ENCODE results near the gene MON2.

Gene MON2

DNA sequence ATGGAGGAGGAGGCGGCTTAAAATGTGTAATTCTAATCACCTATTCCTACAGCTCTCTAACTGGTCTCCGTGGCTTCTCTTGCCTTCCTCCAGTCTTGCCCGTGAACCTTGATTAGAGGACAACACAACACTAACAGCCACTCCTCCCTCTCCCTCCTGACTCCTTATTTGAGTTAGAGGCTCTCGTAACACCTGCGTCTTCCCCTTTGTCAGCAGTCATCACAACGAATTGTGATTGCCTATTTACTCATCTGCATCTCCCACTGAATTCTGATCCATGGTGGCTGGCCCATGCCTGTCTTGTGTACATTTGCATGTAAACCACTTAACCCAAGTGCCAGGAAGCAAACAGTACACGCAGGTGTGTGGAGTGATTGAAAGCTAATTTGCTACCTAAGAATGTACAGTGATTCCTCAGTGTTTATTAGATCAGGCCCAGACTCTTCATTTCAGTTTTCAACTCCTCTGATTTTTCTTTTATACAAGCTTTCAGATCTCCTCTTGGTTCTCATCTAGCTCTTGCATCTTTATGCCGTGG, 154.5 kb downstream of the MON2 start:
- no peak for DNase-seq

DNA sequence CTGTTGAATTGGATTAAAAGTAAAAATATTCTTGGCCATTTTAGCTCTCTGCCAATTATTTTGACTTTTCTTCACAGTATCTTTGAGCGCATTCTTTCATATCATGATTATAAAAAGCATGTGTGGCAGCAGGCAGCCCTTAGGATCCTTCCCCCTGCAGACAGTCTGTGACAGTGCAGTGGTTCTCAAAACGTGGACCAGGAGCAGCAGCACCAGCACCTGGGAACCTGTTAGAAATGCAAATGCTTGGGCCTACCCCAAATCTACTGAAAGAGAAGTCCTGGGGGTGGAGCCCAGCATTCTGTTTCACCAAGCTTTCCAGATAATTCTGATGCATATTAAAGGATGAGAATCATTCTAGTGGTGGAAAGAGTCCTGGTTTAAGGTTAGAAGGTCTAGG, 155.6 kb downstream of the MON2 start:
- DNase-seq: no peak

DNA sequence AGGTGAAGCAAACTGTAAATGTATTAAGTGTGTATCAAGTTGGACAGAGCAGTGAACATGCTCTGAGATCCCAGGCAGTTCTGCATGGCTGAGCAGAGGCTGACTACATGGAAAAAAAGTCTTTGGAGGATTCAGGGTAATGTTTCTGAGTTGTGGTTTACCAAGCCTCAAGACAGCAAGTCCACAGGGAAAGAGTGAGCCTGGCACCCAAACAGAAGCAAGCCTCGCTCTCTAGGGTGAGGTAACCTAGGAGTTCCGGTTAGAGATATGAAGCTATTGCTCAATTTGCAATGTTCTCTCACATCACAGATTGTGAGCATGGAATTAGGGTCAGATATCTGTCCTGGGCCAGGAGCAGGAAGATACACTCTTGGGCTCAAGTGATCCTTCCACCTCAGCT, 158.6 kb downstream of the MON2 start:
- DNase-seq: no peak

- DNase-seq: no peak
Observed at GRCh38 chr12:62627181-62627580, 160.6 kb downstream of the MON2 start.

GRCh38 chr12:62629413-62629812, 162.8 kb downstream of the MON2 start:
- no peak for DNase-seq

- no peak for DNase-seq
Observed at GRCh38 chr12:62629971-62630739, 163.5 kb downstream of the MON2 start.

DNA sequence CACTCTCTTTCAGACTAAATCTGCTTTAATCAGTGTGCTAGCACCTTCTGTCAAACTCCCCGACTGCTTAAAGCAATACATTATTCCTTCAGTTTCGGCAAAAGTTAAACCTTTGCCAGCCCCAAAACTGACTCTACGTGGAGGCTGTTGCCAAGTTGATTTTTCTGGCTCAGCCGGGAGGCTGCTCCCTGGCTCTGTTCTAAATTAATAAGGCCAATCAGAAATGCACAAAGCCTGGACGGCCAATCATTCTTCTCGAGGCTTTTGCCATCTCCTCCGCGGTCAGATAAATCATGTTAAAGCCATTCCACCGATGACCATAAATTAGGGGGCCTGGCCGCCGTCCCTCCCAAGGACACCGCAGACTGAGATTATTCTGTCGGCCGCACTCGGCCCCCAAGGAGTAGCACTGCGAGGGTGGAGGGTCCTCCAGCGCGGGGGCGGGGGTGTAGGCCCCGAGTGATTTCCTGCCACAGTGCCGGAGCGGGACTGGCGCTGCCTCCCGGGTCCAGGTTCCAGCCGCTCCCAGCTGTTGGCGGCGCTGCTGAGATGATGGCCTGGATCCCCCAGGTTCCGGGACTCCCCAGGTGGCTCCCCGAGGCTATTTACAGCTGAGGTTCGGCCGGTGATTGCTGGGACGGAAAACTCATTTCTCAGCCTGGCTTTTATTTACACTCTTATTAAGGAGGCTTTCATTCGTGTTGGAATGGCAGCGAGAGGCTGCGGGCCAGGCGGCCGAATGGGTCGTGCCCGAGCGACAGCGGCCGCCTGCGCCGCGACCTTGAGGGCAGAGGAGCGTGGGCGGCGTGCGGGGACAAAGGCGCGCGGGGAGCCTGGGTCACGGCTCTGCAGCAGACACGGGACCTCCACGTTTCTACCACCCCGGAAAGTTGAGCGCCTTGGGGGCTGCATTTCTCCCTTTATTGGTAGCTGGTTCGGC, 165.1 kb downstream of the MON2 start:
- peak; percentile 26 for DNase-seq

GRCh38 chr12:62632411-62632918, 165.8 kb downstream of the MON2 start:
- peak; percentile 18 for DNase-seq

- no peak for DNase-seq
Observed at GRCh38 chr12:62635649-62636048, 169.0 kb downstream of the MON2 start.

DNA sequence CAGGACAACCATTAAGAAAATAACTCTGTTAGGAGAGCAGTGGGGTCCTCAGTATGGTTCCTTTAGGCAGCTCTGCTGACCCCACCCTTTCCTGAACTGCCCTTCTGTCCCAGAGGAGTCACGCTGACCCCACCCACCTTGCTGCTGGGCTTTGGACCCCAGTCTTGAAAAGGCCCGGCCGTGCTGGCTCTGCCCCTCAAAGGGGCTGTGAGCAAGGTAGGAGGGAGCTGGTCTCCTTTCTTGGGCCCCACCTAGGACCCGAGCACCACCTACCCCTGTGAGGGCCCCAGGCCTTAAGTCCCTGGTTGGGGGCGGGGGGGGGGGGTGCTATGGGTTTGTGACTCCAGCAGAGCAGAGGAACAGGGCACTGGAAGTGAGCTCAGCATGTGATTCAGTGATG, 171.1 kb downstream of the MON2 start:
- no peak for DNase-seq

- peak; percentile 87 for DNase-seq
Observed at GRCh38 chr12:62640910-62641448, 174.4 kb downstream of the MON2 start.

GRCh38 chr12:62642486-62642885, 175.9 kb downstream of the MON2 start:
- no peak for DNase-seq

DNA sequence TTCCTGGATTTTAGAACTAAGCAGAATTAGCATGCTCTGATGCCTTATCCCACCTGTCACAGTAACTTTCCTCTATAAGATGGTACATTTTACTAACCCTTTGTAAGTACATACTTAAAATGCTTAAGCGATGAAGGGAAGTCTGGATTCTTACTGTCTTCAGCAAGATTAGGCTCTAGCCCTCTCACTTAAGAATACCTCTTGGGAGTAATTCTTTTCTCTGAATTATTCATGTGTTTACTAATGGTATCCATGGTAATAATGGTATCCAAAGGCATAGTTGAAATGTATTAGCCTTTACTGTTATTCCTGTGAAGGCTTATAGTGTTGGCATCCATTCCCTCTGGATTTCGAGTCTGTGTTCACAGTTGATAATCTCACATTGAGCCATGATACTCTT, 176.9 kb downstream of the MON2 start:
- DNase-seq: no peak

DNA sequence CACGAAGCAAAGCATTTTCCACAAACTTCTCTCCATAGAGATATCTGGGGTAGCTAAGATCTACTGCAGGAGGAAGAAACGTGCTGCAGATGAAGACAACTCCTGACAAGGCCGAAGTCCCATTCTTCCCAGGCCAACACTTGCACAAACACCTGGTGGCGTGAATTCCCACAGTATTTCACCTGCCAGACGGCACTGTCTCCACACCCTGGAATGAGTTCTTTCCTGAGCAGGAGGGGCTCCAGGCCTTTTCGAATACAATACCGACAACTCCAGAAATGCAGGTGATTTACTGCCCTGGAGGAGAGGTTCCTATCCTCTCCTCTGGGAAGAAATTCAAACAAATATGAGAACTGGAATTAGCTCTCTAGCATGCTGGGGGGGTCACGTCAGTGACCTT, 179.9 kb downstream of the MON2 start:
- no peak for DNase-seq

- no peak for DNase-seq
Observed at GRCh38 chr12:62647586-62647985, 181.0 kb downstream of the MON2 start.

DNA sequence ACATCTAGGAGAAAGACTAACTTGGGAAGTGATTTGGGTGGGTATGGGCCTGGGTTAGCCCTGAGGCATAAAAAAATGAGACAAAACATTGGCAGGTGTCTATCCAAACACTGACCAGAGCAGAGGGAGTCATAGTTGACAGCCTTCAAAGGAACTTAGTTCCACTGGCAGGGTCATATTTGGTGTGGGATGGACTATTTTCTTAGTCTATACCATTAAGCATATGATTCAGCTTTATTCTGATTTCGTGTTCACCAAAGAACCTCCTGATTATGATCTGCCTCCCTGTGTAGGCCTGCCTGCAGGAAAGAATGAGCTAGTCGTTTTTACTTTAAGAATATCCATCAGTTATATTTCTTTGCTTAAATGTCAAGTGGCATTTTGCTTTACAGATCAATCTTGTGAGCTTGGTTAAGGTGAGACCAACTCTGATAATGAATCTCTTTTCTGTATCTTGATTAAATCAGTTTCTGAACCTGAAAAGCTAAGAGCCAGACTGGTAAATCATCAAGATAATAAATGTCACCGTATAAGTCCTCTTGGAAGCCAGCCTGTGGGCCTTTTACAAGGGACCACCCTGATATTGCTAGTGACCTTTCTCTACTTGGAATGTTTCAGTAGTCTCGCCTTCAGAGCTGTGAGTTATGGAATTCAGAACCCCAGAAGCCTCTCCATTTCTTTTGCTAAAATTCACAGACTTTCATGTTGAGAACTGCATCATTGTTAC, 182.9 kb downstream of the MON2 start:
- no peak for DNase-seq

All from activated CD4-positive, alpha-beta T cell treated with anti-CD3 and anti-CD28 coated beads, Interleukin-10, Interleukin-2, amounts not matched to agents 100 ng/mL and 50 ng/mL, durations not matched to agents 16 hours and 8 hours (primary cell).